Endothelial cell of umbilical vein (primary cell): ENCODE measurements around the gene MUC4. TPM values are rescaled to one million over a fixed set of nuclear protein-coding genes. Genes with fewer than 3 reads are reported as not detected.

Experiments
- BruUV-seq: library from RNA; stranded (reverse); fragments of 400-500 nt; replicated peaks from 2 replicates; lab custom pipeline; 2021; lab: Mats Ljungman, UMichigan
- CTCF ChIA-PET: fragments of 300-600, 350-600 bp; sonication (Branson Sonifier 250); formaldehyde crosslinking; loops from one replicate; lab custom pipeline; 2021; ENCODE audit warnings: antibody characterized with exemption, inconsistent platforms; lab: Charles Lee
- POLR2A ChIA-PET: fragments of 300-600, 350-600 bp; sonication (Branson Sonifier 250); formaldehyde crosslinking; loops from one replicate; lab custom pipeline; 2021; ENCODE audit warnings: antibody characterized with exemption, inconsistent platforms; lab: Charles Lee
- DNase-seq: peaks from one replicate; pipeline ENCODE4 v3.0.0-alpha.2; 2011; ENCODE audit warnings: low read depth, low spot score
- FAIRE-seq: peaks from 2 replicates; lab custom pipeline; 2011; peaks lifted over from hg19 to GRCh38; lab: Jason Lieb, UNC
- H2AFZ ChIP-seq: 2 replicates; pipeline ENCODE4 v1.6.0; 2012; ENCODE audit warnings: low read depth, low read length, control low read depth, inconsistent platforms
- H3K27ac ChIP-seq: 2 replicates; pipeline ENCODE4 v1.5.1; 2011; ENCODE audit warnings: low read depth, mild to moderate bottlenecking, control low read depth, low read length, moderate library complexity; ENCODE audit not compliant: insufficient read depth
- H3K27me3 ChIP-seq, 2 experiments: 2 replicates each; pipeline versions ENCODE4 v1.6.0 to v1.6.1; 2011; ENCODE audit warnings: low read length in 2 of 2, mixed read lengths in 1 of 2; ENCODE audit not compliant: control insufficient read depth in 2 of 2, insufficient read depth in 2 of 2
- H3K36me3 ChIP-seq, 2 experiments: 2 replicates in 1 of 2; 3 replicates in 1 of 2; pipeline ENCODE4 v1.5.1; 2011; ENCODE audit warnings: low read length in 2 of 2, mild to moderate bottlenecking in 1 of 2, moderate library complexity in 1 of 2; ENCODE audit not compliant: control insufficient read depth in 2 of 2, insufficient read depth in 2 of 2; ENCODE audit errors: extremely low read depth in 1 of 2
- H3K4me1 ChIP-seq: 3 replicates; pipeline ENCODE4 v1.5.1; 2011; ENCODE audit warnings: mild to moderate bottlenecking, low read length; ENCODE audit not compliant: control insufficient read depth, insufficient read depth; ENCODE audit errors: extremely low read depth
- H3K4me2 ChIP-seq: 2 replicates; pipeline ENCODE4 v1.6.1; 2011; ENCODE audit warnings: low read length, control low read depth, mixed read lengths; ENCODE audit not compliant: insufficient read depth
- H3K4me3 ChIP-seq, 3 experiments: fragments of 200-600 bp in 1 of 3; sonication (generic), shearing (Covaris generic) in 1 of 3; replicated peaks in 1 of 3; 2 replicates each; pipeline ENCODE4 v1.5.1; 2011 to 2016; ENCODE audit warnings: control low read depth in 3 of 3, low read length in 3 of 3, mild to moderate bottlenecking in 2 of 3, inconsistent platforms in 1 of 3, low read depth in 1 of 3, moderate library complexity in 1 of 3; ENCODE audit not compliant: insufficient read depth in 1 of 3
- H3K79me2 ChIP-seq: 2 replicates; pipeline ENCODE4 v1.6.0; 2012; ENCODE audit warnings: low read length, inconsistent platforms; ENCODE audit not compliant: control insufficient read depth, insufficient read depth
- H3K9ac ChIP-seq: replicated peaks from 2 replicates; pipeline ENCODE3; 2011; ENCODE audit warnings: low read length, control low read depth; ENCODE audit not compliant: insufficient read depth; ENCODE audit errors: extremely low read depth
- H3K9me1 ChIP-seq: replicated peaks from 3 replicates; pipeline ENCODE4 v1.6.0; 2011; ENCODE audit warnings: mild to moderate bottlenecking, low read length; ENCODE audit not compliant: control insufficient read depth, insufficient read depth; ENCODE audit errors: extremely low read depth
- H3K9me3 ChIP-seq: replicated peaks from 2 replicates; pipeline ENCODE4 v1.5.1; 2012; ENCODE audit warnings: low read length, inconsistent platforms; ENCODE audit not compliant: control insufficient read depth, insufficient read depth
- H4K20me1 ChIP-seq: replicated peaks from 2 replicates; pipeline ENCODE3; 2011; ENCODE audit warnings: mild to moderate bottlenecking, low read length; ENCODE audit not compliant: control insufficient read depth, insufficient read depth; ENCODE audit errors: extremely low read depth
- CTCF ChIP-seq, 2 donors: IDR thresholded peaks; 1 replicate in 1 of 2; 2 replicates in 1 of 2; pipeline ENCODE4 v1.5.1; 2011; ENCODE audit warnings: low read length in 2 of 2, mild to moderate bottlenecking in 2 of 2, moderate library complexity in 2 of 2, control low read depth in 1 of 2, inconsistent platforms in 1 of 2, low read depth in 1 of 2; ENCODE audit not compliant: insufficient read depth in 1 of 2; ENCODE audit errors: extremely low read depth in 1 of 2
- EZH2 ChIP-seq: IDR thresholded peaks from 2 replicates; pipeline ENCODE4 v1.6.1; 2012; ENCODE audit warnings: borderline replicate concordance, low read depth, mild to moderate bottlenecking, moderate library complexity, low read length, inconsistent platforms; ENCODE audit not compliant: severe bottlenecking
- FOS ChIP-seq: IDR thresholded peaks from 2 replicates; pipeline ENCODE4 v1.6.1; 2011; ENCODE audit warnings: mild to moderate bottlenecking, low read length, moderate library complexity, borderline replicate concordance; ENCODE audit not compliant: insufficient read depth
- GATA2 ChIP-seq: IDR thresholded peaks from 2 replicates; pipeline ENCODE4 v1.7.0; 2011; ENCODE audit warnings: low read depth, mild to moderate bottlenecking, moderate library complexity, mixed read lengths, low read length; ENCODE audit not compliant: insufficient read length, insufficient read depth
- JUN ChIP-seq: IDR thresholded peaks from 2 replicates; pipeline ENCODE4 v1.6.1; 2011; ENCODE audit warnings: borderline replicate concordance, low read depth; ENCODE audit not compliant: insufficient read length, insufficient read depth
- MAX ChIP-seq: IDR thresholded peaks from 2 replicates; pipeline ENCODE4 v1.6.1; 2011; ENCODE audit not compliant: insufficient read depth, insufficient read length
- MYC ChIP-seq: IDR thresholded peaks from one replicate; pipeline ENCODE4 v1.6.1; 2011; ENCODE audit warnings: mild to moderate bottlenecking, low read depth, low read length
- POLR2A ChIP-seq: IDR thresholded peaks from 2 replicates; pipeline ENCODE4 v1.6.1; 2012; ENCODE audit warnings: low read depth, mild to moderate bottlenecking, control low read depth, low read length
- POLR2AphosphoS5 ChIP-seq: IDR thresholded peaks from 2 replicates; pipeline ENCODE4 v1.6.1; 2012; ENCODE audit warnings: low read depth, mild to moderate bottlenecking, control low read depth, low read length, moderate library complexity; ENCODE audit not compliant: insufficient read depth
- dilution Hi-C: fragments of 300-500 bp; cut with MboI; formaldehyde crosslinking; loops from one replicate; pipeline ENCODE4 v1.15.0; 2019; ENCODE audit warnings: low sequenced_read_pairs; ENCODE audit not compliant: extremely low pct_ligation_motif_present
- intact Hi-C: fragments of 100-400 bp; cut with micrococcal nuclease; formaldehyde crosslinking; loops from one replicate; pipeline ENCODE4 v1.10.0; 2022
- polyA plus RNA-seq, 4 experiments: library from polyadenylated mRNA; depleted of rRNA in 3 of 4; stranded (reverse) in 3 of 4; unstranded in 1 of 4; fragments of >200 nt; gene quantifications; 2 replicates each; pipeline versions ENCODE4 v1.2.1 to v1.2.3, GENCODE V29; 2011 to 2012; ENCODE audit warnings: missing spikeins in 1 of 4
- total RNA-seq: library from RNA; stranded (reverse); gene quantifications from 2 replicates; pipeline ENCODE4 v1.2.3, GENCODE V29; 2021

MUC4 gene
- total and polyA plus RNA-seq, 2 donors (not counting 3 experiments of a cell fraction or from before 2014, with no cell fraction given) = 0.04 TPM; not detected in 1

GRCh38 chr3:195803289-195803908 lies 8.3 kb downstream of the MUC4 start:
- intact Hi-C loops = no loop called here
- Histone ChIP-seq H3K4me3 (no peak overlapping the region), H3K36me3 (no peaks in the 10 kb centered on the region), H3K27ac (no peak overlapping the region), H3K4me2 (no peak overlapping the region), H3K4me1 (peaks cover 7% of the 10 kb centered on the region), H3K9me3 (no peaks in the 10 kb centered on the region), H4K20me1 (no peaks in the 10 kb centered on the region), H3K79me2 (no peaks in the 10 kb centered on the region), H2AFZ (no peak overlapping the region), H3K27me3 (peaks cover 16 to 30% of the 10 kb centered on the region in 2 experiments), H3K9me1 (no peaks in the 10 kb centered on the region), H3K9ac (no peak overlapping the region)
- no peak for FAIRE-seq
- CTCF ChIA-PET = interaction anchor here (1.5 kb wide), 1 partner anchor 56 kb away, joined by 3 read pairs; no protein-coding TSS in a partner anchor
- dilution Hi-C loops = no loop called here
- BruUV-seq = no TSS peak
- POLR2A ChIA-PET = no interaction called here
- TF ChIP-seq GATA2 (no peak), MYC (no peak), POLR2A (no peak), JUN (no peak), MAX (no peak), FOS (no peak), EZH2 (no peak), POLR2AphosphoS5 (no peak), CTCF (IDR thresholded peaks at IDR 0.05; ENCODE audit: extremely low read depth in 1 of 2, insufficient read depth in 1 of 2, low read depth in 1 of 2, low read length in 2 of 2) (no peak)
- no peak for DNase-seq
